Measurements from ENCODE around the gene RAB17. TPM values are rescaled to one million over a fixed set of nuclear protein-coding genes. Genes with fewer than 3 reads are reported as not detected.

Gene RAB17
- total and polyA plus RNA-seq, 2 of the 4 experiments (the other 2 are of a cell fraction) = 0.41 TPM; not detected in 1

DNA sequence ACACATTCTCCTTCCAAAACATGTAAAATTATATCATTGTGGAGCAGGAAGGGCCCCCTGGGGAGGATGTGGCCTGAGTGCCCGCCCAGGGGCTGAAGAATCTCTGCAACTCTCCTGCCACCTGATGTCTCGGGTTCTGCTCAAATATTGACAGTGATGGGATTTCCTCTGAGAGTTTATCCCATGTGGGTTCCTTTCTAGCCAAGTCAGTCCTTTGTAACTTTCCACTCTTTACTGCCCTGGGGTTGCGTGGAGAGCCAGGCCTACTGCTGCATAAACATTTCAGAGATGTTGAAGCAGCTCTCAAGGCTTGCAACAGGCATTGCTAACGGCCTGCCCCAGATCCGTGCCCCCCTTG lies 4.0 kb upstream of the RAB17 start:
- Histone ChIP-seq H3K4ac (ENCODE audit: low read depth, low read length) (peak overlapping the region; percentile 3; the same call in 1 of the 2 replicates), H2AFZ (replicated peaks; ENCODE audit: low read length, poor library complexity) (peak overlapping the region; percentile 52), H2BK20ac (ENCODE audit: low read depth, low read length) (no peak overlapping the region), H3K18ac (ENCODE audit: low read depth, low read length) (no peak overlapping the region), H3K9me1 (ENCODE audit: insufficient read depth, low read length) (no peaks in the 10 kb centered on the region), H4K8ac (ENCODE audit: low read depth in 2 of 2, low read length in 2 of 2) (no peak overlapping the region), H4K5ac (ENCODE audit: low read depth, low read length) (no peak overlapping the region), H4K20me1 (ENCODE audit: insufficient read depth, low read length) (no peaks in the 10 kb centered on the region), H3K36me3 (ENCODE audit: control insufficient read depth, insufficient read depth, low read length) (no peaks in the 10 kb centered on the region), H2BK5ac (ENCODE audit: low read depth, low read length, poor library complexity, severe bottlenecking) (no peak overlapping the region), H3K23ac (ENCODE audit: low read depth, low read length) (no peak overlapping the region), H3K4me3 (ENCODE audit: insufficient read depth, low read depth, low read length) (no peak overlapping the region), H3K4me1 (ENCODE audit: control insufficient read depth, insufficient read depth, low read length) (peaks cover 6% of the 10 kb centered on the region), H3K4me2 (ENCODE audit: low read depth, low read length) (no peak overlapping the region), H3K27ac (ENCODE audit: insufficient read depth, low read length) (no peak overlapping the region), H4K91ac (ENCODE audit: insufficient read depth, low read depth, low read length) (no peak overlapping the region), H3K14ac (replicated peaks; ENCODE audit: low read depth, low read length) (no peak overlapping the region; the same call in 1 of the 2 replicates), H2AK5ac (ENCODE audit: low read depth, low read length) (peak overlapping the region; percentile 2; the same call in 1 of the 2 replicates), H2BK120ac (ENCODE audit: low read depth, low read length) (peak overlapping the region; percentile 42; the same call in 1 of the 2 replicates), H3K27me3 (ENCODE audit: control insufficient read depth, insufficient read depth, low read length) (no peaks in the 10 kb centered on the region), H3K9me3 (ENCODE audit: control insufficient read depth, insufficient read depth, low read length) (no peaks in the 10 kb centered on the region), H3K9ac (ENCODE audit: low read depth, low read length) (no peak overlapping the region), H3K79me1 (ENCODE audit: low read depth in 1 of 2, low read length in 2 of 2) (no peaks in the 10 kb centered on the region), H3K56ac (ENCODE audit: extremely low read depth, insufficient read depth, low read length) (no peak overlapping the region), H2AK9ac (replicated peaks; ENCODE audit: low read depth, low read length, poor library complexity) (peak overlapping the region; percentile 29), H2BK15ac (ENCODE audit: low read depth, low read length) (no peak overlapping the region)
- TF ChIP-seq MAFK (IDR thresholded peaks at IDR 0.05; ENCODE audit: low read depth, low read length) (no peak), POLR2A (IDR thresholded peaks at IDR 0.05; ENCODE audit: low read depth, low read length) (no peak), NFE2L2 (IDR thresholded peaks at IDR 0.05; ENCODE audit: low read depth, low read length) (no peak), SMC3 (IDR thresholded peaks at IDR 0.05; ENCODE audit: low read depth, low read length) (no peak), RAD21 (IDR thresholded peaks at IDR 0.05; ENCODE audit: low read length) (no peak), CHD1 (IDR thresholded peaks at IDR 0.05; ENCODE audit: low read depth, low read length) (no peak), MXI1 (IDR thresholded peaks at IDR 0.05; ENCODE audit: borderline replicate concordance, low read depth, low read length) (no peak), CEBPB (IDR thresholded peaks at IDR 0.05; ENCODE audit: low read depth, low read length) (no peak), RFX5 (IDR thresholded peaks at IDR 0.05; ENCODE audit: low read depth, low read length) (no peak), FOS (IDR thresholded peaks at IDR 0.05; ENCODE audit: low read depth, low read length) (no peak), RCOR1 (IDR thresholded peaks at IDR 0.05; ENCODE audit: insufficient replicate concordance, low read length) (no peak)
- TF ChIP-seq, protein P1, sequence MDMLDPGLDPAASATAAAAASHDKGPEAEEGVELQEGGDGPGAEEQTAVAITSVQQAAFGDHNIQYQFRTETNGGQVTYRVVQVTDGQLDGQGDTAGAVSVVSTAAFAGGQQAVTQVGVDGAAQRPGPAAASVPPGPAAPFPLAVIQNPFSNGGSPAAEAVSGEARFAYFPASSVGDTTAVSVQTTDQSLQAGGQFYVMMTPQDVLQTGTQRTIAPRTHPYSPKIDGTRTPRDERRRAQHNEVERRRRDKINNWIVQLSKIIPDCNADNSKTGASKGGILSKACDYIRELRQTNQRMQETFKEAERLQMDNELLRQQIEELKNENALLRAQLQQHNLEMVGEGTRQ (IDR thresholded peaks at IDR 0.05; ENCODE audit: low read depth, low read length) = no peak
- TF ChIP-seq, protein P2, sequence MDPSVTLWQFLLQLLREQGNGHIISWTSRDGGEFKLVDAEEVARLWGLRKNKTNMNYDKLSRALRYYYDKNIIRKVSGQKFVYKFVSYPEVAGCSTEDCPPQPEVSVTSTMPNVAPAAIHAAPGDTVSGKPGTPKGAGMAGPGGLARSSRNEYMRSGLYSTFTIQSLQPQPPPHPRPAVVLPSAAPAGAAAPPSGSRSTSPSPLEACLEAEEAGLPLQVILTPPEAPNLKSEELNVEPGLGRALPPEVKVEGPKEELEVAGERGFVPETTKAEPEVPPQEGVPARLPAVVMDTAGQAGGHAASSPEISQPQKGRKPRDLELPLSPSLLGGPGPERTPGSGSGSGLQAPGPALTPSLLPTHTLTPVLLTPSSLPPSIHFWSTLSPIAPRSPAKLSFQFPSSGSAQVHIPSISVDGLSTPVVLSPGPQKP (IDR thresholded peaks at IDR 0.05; ENCODE audit: borderline replicate concordance, low read depth, low read length) = no peak
- ATAC-seq (ENCODE audit: low read depth) (peak; percentile 72), DNase-seq (peak; percentile 25)
- no TSS peak for BruUV-seq (replicated peaks)
- dilution Hi-C loops (cut with HindIII; ENCODE audit: low sequenced_read_pairs, unreplicated experiment) = no loop called here
- WGBS, 2 experiments (ENCODE audit: extremely low coverage in 2 of 2, insufficient read length in 1 of 2) = 29% methylated on average over 2 of the region's 5 CpGs; no CpG with 5 or more reads in 1 of the 2 experiments
- in situ Hi-C loops (cut with MboI; ENCODE audit: low sequenced_read_pairs) = loop anchor here (5.0 kb wide), 1 partner anchor 148 kb away; no protein-coding TSS in a partner anchor
- CTCF ChIA-PET = no interaction called here
- intact Hi-C loops (cut with micrococcal nuclease) = no loop called here
- POLR2A ChIA-PET (ENCODE audit: unreplicated experiment) = no interaction called here

All from IMR-90 (cell line).